ENCODE measurements around the gene ZBTB40. TPM values are rescaled to one million over a fixed set of nuclear protein-coding genes. Genes with fewer than 3 reads are reported as not detected.

Gene ZBTB40
- total and polyA plus RNA-seq, 9 donors = 8.3 to 26.0 (median 19.1) TPM

DNA sequence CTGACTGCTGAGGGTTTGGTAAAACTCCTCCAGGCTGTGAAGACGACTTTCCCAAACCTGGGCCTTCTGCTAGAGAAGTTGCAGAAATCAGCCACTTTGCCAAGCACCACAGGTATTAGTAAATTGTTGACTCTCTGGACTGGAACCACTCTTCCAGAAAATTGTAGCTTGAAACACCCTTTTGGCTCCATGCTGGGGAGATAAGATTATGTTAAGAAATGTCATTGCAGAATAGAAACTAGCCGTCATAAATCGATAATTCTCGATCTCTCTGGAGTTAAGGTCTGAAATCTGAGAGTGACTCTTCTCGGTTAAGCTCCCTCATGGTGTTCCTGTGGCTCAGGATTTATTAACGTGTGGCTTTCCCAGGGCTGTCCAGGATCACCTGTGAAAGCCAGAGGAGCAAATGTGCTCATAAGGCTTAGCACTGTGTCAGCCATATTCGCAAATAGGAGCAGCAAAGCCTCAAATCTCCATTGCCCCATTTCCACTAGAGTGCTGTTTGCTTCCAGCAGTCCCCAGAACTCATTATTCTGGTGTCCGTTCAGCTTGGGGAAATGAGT lies 54.6 kb downstream of the ZBTB40 start:
- intact Hi-C loops (cut with DNase I) = no loop called here

DNA sequence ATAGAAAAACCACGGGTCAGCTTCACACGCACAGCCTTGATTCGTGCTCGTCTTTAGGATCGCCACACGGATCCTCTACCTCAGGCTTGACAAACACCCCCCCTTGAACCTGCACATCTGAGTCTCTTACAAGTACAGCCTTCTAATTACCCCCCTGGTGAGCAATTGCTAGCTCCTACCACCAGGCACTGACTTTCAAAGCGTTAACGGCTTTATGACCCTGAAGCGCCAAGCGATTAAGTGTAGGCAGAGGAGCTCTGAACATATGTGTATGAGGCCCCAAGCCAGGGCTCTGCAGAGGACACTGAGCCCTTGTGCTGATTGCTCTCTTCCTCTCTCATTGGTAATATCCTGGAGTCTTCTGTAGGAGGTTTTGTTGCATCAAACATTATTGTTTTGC lies 55.9 kb downstream of the ZBTB40 start:
- intact Hi-C loops (cut with DNase I) = no loop called here
- DNase-seq = no peak
- Histone ChIP-seq H3K9me3 (no peaks in the 10 kb centered on the region), H3K27ac (no peak overlapping the region), H3K36me3 (no peaks in the 10 kb centered on the region), H3K27me3 (no peaks in the 10 kb centered on the region), H3K4me1 (ENCODE audit: insufficient read depth) (peaks cover 1% of the 10 kb centered on the region), H3K4me3 (no peak overlapping the region)
- no peak for TF ChIP-seq EP300 (IDR thresholded peaks at IDR 0.05)
- 58 to 75% (median 73%) methylated on average over 10 of the region's 10 CpGs for WGBS, 3 donors

More for the DNA sequence above, 54.6 kb downstream of the ZBTB40 start:
- Histone ChIP-seq H3K4me3 (no peak overlapping the region), H3K27me3 (no peaks in the 10 kb centered on the region), H3K36me3 (no peaks in the 10 kb centered on the region), H3K27ac (no peak overlapping the region), H3K9me3 (no peaks in the 10 kb centered on the region), H3K4me1 (ENCODE audit: insufficient read depth) (peaks cover 1% of the 10 kb centered on the region)
- 95 to 96% (median 96%) methylated on average over 8 of the region's 8 CpGs for WGBS, 3 donors
- TF ChIP-seq POLR2A (IDR thresholded peaks at IDR 0.05) (no peak), EP300 (IDR thresholded peaks at IDR 0.05) (no peak)
- TF ChIP-seq, protein P1, sequence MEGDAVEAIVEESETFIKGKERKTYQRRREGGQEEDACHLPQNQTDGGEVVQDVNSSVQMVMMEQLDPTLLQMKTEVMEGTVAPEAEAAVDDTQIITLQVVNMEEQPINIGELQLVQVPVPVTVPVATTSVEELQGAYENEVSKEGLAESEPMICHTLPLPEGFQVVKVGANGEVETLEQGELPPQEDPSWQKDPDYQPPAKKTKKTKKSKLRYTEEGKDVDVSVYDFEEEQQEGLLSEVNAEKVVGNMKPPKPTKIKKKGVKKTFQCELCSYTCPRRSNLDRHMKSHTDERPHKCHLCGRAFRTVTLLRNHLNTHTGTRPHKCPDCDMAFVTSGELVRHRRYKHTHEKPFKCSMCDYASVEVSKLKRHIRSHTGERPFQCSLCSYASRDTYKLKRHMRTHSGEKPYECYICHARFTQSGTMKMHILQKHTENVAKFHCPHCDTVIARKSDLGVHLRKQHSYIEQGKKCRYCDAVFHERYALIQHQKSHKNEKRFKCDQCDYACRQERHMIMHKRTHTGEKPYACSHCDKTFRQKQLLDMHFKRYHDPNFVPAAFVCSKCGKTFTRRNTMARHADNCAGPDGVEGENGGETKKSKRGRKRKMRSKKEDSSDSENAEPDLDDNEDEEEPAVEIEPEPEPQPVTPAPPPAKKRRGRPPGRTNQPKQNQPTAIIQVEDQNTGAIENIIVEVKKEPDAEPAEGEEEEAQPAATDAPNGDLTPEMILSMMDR (IDR thresholded peaks at IDR 0.05) = no peak
- DNase-seq = no peak

DNA sequence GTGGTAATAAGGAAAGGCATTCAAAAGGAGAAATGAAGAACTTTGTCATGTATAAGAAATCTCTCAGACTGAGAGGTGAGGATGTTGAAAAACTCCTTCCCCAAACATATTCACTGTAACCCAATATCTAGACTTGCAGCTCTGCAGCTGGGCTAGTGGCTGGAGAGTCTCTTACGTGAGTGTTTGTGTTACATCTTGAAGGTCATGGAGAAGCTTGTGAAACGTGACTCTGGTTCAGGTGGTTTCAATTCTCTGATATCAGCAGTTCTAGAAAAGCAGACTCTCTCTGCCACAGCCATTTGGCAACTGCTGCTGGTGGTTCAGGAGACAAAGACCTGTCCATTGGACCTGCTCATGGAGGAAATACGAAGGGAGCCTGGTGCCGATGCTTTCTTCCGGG lies 56.7 kb downstream of the ZBTB40 start:
- intact Hi-C loops (cut with DNase I) = no loop called here
- Histone ChIP-seq H3K4me1 (ENCODE audit: insufficient read depth) (peaks cover under 1% of the 10 kb centered on the region), H3K36me3 (no peaks in the 10 kb centered on the region), H3K27me3 (no peaks in the 10 kb centered on the region), H3K4me3 (no peak overlapping the region), H3K27ac (no peak overlapping the region), H3K9me3 (no peaks in the 10 kb centered on the region)
- no peak for DNase-seq
- 48 to 62% (median 57%) methylated on average over 5 of the region's 5 CpGs for WGBS, 3 donors
- no peak for TF ChIP-seq EP300 (IDR thresholded peaks at IDR 0.05)
- TF ChIP-seq, protein P1 (IDR thresholded peaks at IDR 0.05) = no peak

DNA sequence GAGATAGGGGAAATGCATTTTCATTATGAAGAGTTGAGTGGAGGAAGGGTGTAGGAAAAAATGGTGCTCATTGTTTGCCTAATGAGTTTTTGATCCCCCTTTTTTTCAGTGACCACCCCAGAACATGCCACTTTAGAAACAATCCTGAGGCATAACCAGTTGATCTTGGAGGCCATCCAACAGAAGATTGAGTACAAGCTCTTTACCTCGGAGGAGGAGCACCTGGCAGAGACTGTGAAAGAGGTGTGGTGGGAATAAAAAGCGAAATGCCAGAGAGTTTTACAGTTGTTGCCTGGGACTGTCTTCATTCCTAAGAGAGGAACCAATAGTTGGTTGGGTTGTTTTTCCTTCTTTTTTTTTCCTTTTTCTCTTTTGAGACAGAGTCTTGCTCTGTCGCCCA lies 57.3 kb downstream of the ZBTB40 start:
- 83 to 89% (median 84%) methylated on average over 3 of the region's 3 CpGs for WGBS, 3 donors
- no peak overlapping the region for H3K27ac ChIP-seq

DNA sequence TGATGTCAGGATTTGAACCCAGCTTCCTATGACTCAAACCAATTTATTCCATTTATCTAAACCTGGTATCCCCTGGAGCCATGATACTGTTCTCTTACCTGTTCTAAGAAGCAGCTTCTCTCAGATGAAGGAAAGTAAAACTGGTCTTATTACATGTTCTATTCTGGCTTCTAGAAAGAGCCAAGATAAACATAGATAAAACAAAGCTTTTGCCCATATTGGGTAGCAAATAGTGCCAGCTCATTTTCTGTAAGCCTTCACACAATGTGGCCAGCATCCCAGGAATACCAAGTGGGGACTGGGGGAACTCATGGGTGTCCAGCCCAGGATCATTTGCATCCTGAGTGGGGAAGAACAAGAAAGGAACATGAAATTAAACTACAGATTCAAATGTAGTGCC lies 58.2 kb downstream of the ZBTB40 start:
- Histone ChIP-seq H3K36me3 (no peaks in the 10 kb centered on the region), H3K27me3 (no peaks in the 10 kb centered on the region), H3K27ac (no peak overlapping the region), H3K4me3 (no peak overlapping the region), H3K4me1 (ENCODE audit: insufficient read depth) (no peaks in the 10 kb centered on the region), H3K9me3 (no peaks in the 10 kb centered on the region)
- intact Hi-C loops (cut with DNase I) = no loop called here
- TF ChIP-seq, protein P1 (IDR thresholded peaks at IDR 0.05) = no peak
- TF ChIP-seq EP300 (IDR thresholded peaks at IDR 0.05) (no peak), POLR2A (IDR thresholded peaks at IDR 0.05) (no peak)
- DNase-seq = no peak

More for the DNA sequence above, 57.3 kb downstream of the ZBTB40 start:
- intact Hi-C loops (cut with DNase I) = no loop called here
- no peaks in the 10 kb centered on the region for H3K36me3 ChIP-seq
- H3K27me3 ChIP-seq = no peaks in the 10 kb centered on the region
- H3K4me3 ChIP-seq = no peak overlapping the region
- DNase-seq = no peak
- TF ChIP-seq, protein P1 (IDR thresholded peaks at IDR 0.05) = no peak
- TF ChIP-seq EP300 (IDR thresholded peaks at IDR 0.05) (no peak), POLR2A (IDR thresholded peaks at IDR 0.05) (no peak)
- H3K9me3 ChIP-seq = no peaks in the 10 kb centered on the region
- H3K4me1 ChIP-seq (ENCODE audit: insufficient read depth) = no peaks in the 10 kb centered on the region

Measured in ovary (tissue), 9 donors.